BJ (cell line): ENCODE measurements around the gene KIF1A. TPM values are rescaled to one million over a fixed set of nuclear protein-coding genes. Genes with fewer than 3 reads are reported as not detected.

Experiments used
- CTCF ChIA-PET: fragments of 350-600 bp; formaldehyde crosslinking; extraction: SDS; loops from one replicate; lab custom pipeline; 2021; ENCODE audit warnings: antibody characterized with exemption, inconsistent platforms; lab: Yijun Ruan, JAX
- POLR2A ChIA-PET: fragments of 300-600 bp; sonication (Branson Sonifier 250); formaldehyde crosslinking; extraction: SDS; loops from one replicate; lab custom pipeline; 2021; ENCODE audit warnings: antibody characterized with exemption; lab: Charles Lee
- DNase-seq: peaks from one replicate; pipeline ENCODE4 v3.0.0-alpha.2; 2011; ENCODE audit warnings: low read depth
- H3K27me3 ChIP-seq: 2 replicates; pipeline ENCODE4 v1.6.0; 2011; ENCODE audit warnings: low read length; ENCODE audit not compliant: control insufficient read depth, insufficient read depth
- H3K36me3 ChIP-seq: 2 replicates; pipeline ENCODE4 v1.5.1; 2011; ENCODE audit warnings: low read length; ENCODE audit not compliant: control insufficient read depth, insufficient read depth
- H3K4me3 ChIP-seq: 2 replicates; pipeline ENCODE4 v1.5.1; 2011; ENCODE audit warnings: low read depth, mild to moderate bottlenecking, control low read depth, low read length
- CTCF ChIP-seq: IDR thresholded peaks from 2 replicates; pipeline ENCODE4 v1.5.1; 2011; ENCODE audit warnings: low read depth, mild to moderate bottlenecking, control low read depth, inconsistent platforms, low read length, moderate library complexity; ENCODE audit not compliant: insufficient read depth
- polyA plus RNA-seq: library from polyadenylated mRNA; depleted of rRNA; stranded (reverse); fragments of >200 nt; gene quantifications from 2 replicates; pipeline ENCODE4 v1.2.3, GENCODE V29; 2011

The KIF1A gene
- polyA plus RNA-seq, 1 experiment, result 0.01 TPM

- CTCF ChIA-PET, result no interaction called here
- H3K36me3 ChIP-seq, result no peaks in the 10 kb centered on the region
- no peak overlapping the region for H3K4me3 ChIP-seq
- POLR2A ChIA-PET, result no interaction called here
- DNase-seq, result no peak
- TF ChIP-seq CTCF, result no peak
- H3K27me3 ChIP-seq, result peaks cover 14% of the 10 kb centered on the region
Observed at GRCh38 chr2:240733803-240734495, 86.1 kb downstream of the KIF1A start.

- POLR2A ChIA-PET, result no interaction called here
- no peak for DNase-seq
- no peak overlapping the region for H3K4me3 ChIP-seq
- no peaks in the 10 kb centered on the region for H3K36me3 ChIP-seq
- peaks cover 15% of the 10 kb centered on the region for H3K27me3 ChIP-seq
- CTCF ChIA-PET, result interaction anchor here (0.7 kb wide), 1 partner anchor 108 kb away, joined by 3 read pairs; no protein-coding TSS in a partner anchor
- no peak for TF ChIP-seq CTCF
Observed at GRCh38 chr2:240732911-240733622, 87.0 kb downstream of the KIF1A start.

- H3K27me3 ChIP-seq, result peaks cover 16% of the 10 kb centered on the region
- CTCF ChIA-PET, result no interaction called here
- TF ChIP-seq CTCF, result no peak
- no peaks in the 10 kb centered on the region for H3K36me3 ChIP-seq
- POLR2A ChIA-PET, result no interaction called here
- no peak for DNase-seq
- H3K4me3 ChIP-seq, result no peak overlapping the region
Observed at GRCh38 chr2:240732184-240732583, 87.8 kb downstream of the KIF1A start.

GRCh38 chr2:240731178-240731545, 88.9 kb downstream of the KIF1A start:
- H3K4me3 ChIP-seq, result no peak overlapping the region
- peaks cover 16% of the 10 kb centered on the region for H3K27me3 ChIP-seq
- ChIA-PET CTCF (interaction anchor here (0.7 to 1.0 kb wide), 3 partner anchors 84 to 217 kb away, joined by 3 read pairs; no protein-coding TSS in a partner anchor), POLR2A (interaction anchor here (0.7 kb wide), 1 partner anchor 10 kb away, joined by 11 read pairs; no protein-coding TSS in a partner anchor)
- no peaks in the 10 kb centered on the region for H3K36me3 ChIP-seq
- no peak for TF ChIP-seq CTCF
- DNase-seq, result no peak

GRCh38 chr2:240730501-240731177, 89.4 kb downstream of the KIF1A start:
- peaks cover 16% of the 10 kb centered on the region for H3K27me3 ChIP-seq
- no peak for DNase-seq
- ChIA-PET POLR2A (interaction anchor here (0.7 kb wide), 1 partner anchor 10 kb away, joined by 11 read pairs; no protein-coding TSS in a partner anchor), CTCF (interaction anchor here (0.9 to 1.0 kb wide), 2 partner anchors 84 to 216 kb away, joined by 3 read pairs; no protein-coding TSS in a partner anchor)
- no peak overlapping the region for H3K4me3 ChIP-seq
- TF ChIP-seq CTCF, result no peak
- no peaks in the 10 kb centered on the region for H3K36me3 ChIP-seq
